HG03442 (cell line): Measurements from ENCODE around the gene NPAS3.

Source experiments
- ATAC-seq: cut with Tn5 transposase; IDR thresholded peaks from one replicate; pipeline ENCODE4 v1.9.1; 2021; ENCODE audit warnings: mild to moderate bottlenecking, moderate library complexity; ENCODE audit not compliant: unreplicated experiment

NPAS3 gene

DNA sequence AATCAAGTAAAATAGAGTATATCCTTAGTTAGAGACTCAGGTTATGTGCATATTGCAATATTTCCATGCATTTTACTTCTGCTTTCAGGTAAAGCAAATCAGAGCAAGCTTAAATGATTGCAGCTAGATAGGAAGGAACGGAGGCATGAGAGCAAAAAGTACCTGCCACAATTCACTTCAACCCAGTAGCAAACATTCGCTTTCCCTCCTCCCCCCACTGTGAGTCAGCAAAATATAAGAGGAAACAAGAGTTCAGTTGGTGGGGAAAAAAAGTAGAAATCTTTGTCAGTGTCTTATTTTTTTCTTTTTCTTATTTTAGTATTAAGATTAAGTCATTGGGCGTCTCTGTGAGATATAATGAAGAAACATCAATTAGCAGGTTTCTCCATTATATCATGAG is 475.4 kb downstream of the NPAS3 start:
- ATAC-seq: no peak

DNA sequence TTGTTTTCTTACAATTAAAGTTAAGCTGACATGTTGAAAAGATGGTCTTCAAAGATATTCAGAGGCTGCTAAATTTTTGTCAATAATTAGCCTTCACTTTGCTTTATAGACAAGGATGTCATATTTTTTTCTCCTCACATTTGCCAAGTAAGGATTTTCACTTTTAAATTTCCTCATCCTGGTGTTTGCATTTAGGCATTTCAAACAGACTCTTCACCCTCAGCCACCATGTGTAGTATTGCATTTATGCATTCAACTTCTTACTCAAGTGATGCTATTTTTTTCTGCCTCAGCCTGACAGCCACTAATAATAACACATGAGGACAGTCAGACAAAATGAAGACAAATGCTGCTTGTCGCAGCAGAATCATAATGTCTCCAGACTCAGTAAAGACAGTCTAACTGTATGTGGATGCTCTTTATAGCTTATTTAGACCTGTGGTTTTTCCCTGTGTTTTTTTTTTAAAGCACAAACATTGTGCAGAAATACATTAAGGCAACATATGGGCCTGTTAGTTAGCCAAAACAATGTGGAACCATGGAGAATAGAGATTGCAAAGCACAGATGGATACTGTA is 481.5 kb downstream of the NPAS3 start:
- no peak for ATAC-seq

DNA sequence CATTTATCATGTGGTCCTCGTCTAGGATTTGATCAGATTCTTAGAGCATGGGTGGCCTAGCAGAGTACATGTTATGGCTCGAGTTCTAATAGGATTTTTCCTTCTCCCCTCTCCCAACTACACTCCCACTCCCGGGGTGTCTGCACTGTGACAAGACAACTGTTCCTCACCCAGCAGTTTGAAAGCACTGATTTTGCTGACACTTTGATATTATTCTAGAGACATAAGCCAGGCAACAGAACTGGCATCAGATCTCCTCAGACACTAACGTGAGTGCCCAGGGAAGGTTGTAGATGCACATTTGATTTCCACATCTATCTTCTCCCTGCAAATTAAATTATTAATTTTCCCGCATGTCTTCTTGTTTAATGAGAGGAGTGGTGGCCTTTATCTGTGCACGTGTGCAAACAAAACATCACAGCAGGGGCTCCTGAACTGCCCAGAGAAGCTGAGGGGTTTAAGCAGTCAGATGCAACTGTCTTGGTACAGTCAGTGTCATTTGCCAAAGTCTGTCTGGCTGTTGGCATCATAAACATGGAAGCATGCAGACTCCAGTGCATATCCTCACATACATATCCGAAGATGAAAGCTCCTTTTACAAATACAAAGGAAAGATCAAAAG is 491.8 kb downstream of the NPAS3 start:
- ATAC-seq: no peak

DNA sequence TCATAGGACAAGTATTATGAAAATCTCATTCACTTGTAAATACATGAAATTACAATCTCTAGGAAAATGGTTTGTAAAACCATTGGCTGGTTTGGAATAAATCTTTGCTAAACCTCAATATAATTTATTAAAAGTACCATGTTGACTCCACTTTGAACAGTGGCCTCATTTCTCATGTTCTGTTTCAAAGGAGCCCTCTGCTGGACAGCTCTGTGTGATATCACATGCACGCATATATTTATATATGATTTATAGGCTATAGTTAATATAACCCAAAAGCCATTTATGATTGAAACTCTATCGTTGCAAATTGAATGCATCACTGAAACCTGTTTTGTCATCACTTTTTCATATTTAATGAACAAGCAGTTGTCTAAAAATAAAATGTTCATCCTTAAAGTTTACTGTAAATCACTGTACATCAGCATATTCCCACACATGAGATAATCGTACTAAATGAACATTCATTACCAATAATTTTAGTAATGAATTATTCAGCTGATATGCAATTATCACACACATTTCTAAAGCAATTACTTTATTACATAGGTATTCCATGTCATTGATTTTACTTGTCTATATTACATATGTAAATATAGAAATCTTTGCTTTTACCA is 493.8 kb downstream of the NPAS3 start:
- ATAC-seq: no peak

DNA sequence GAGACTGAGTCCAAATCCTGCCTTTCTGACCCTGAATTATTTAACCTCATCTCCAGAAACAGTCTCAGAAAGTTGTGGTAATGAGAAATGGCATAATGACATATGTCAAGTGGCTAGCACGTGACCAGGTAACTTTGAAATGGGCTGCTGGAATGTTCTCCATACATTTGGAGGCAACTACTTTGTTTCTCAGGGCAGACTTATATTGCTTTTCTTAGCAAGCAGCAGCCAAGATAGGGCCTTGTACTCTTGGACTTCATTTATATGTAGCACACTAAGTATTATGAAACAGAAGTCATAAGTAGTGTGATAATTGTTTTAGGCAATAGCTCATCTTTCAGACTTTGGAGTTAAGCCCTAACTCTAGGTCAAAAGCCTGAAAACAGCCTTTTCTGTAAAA is 494.7 kb downstream of the NPAS3 start:
- ATAC-seq: no peak

DNA sequence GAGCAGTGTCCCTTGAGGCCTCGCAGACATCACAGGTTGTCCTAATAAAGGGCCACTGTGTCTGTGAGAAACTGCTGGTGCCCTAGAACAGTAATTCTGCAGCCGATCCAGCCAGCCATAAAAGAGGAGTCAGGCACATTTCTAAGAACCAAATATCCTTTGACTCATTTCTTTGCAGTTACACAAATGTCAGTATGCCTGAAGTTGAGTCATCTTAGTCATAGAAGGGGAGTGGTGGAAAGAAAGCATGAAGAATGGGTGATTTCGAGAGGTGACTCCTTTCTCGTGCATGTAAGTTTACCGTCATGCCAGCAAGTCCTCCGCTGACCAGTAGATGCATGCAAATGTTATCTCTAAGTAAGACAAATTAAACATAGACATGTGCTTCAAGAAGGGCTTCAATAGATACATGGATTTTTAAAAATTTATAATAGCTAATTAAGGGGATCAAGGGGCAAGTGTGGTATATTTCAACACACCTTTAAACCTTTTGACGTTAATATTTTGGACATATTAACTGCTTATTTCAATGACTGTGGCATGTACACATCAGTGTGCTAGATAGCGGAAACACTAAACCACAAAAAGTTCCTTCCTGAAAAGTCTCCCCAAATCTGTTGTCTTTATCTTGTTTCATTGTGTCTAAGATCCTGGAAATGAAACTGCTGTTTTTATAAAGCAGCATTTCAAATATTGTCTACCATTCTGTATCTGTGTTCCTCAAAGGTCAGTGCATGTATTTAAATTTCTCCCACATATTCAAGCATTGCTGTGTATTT is 497.4 kb downstream of the NPAS3 start:
- no peak for ATAC-seq

DNA sequence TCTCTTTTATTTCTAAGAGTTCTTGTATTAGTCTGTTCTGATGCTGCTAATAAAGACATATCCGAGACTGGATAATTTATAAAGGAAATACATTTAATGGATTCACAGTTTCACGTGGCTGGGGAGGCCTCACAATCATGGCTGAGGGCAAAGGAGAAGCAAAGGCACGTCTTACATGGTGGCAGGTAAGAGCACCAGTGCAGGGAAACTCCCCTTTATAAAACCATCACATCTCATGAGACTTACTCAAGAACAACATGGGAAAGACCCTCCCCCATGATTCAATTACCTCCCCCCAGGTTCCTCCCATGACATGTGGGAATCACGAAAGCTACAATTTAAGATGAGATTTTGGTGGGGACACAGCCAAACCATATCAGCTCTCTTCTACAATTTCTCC is 503.0 kb downstream of the NPAS3 start:
- no peak for ATAC-seq

DNA sequence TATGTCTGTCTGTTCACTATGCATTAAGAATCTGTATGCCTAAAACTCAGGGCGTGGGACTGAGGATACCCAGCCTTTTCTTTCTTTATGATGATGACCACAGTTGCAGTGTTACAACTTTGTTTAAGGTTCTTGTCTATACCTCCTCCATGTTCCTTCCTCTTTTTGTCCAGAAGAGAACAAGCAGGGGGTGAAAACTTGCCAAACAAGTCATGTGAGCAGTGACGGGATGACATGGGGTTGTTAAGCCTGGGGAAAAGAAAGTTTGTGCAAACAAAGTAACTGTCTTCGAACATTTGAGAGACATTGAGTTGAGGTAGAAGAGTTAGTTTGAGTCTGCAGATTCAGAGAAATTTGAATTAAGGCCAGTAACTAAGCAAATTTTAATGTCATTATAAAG is 505.5 kb downstream of the NPAS3 start:
- ATAC-seq: no peak

DNA sequence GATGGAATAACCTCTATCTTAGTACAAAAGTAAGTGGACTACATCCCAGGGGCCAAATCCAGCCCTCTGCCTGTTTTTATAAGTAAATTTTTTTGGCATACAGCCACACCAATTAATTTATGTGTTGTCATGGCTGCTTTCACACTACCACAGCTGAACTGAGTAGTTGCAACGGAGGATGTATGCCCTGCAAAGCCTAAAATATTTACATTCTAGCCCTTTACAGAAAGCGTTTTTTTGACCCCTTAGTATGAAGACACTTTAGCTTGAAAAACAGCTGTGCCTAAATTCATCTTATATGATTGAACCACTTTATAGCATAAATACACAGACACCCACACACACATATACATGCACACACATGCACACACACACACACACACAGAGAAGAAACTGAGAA is 510.6 kb downstream of the NPAS3 start:
- ATAC-seq: no peak

DNA sequence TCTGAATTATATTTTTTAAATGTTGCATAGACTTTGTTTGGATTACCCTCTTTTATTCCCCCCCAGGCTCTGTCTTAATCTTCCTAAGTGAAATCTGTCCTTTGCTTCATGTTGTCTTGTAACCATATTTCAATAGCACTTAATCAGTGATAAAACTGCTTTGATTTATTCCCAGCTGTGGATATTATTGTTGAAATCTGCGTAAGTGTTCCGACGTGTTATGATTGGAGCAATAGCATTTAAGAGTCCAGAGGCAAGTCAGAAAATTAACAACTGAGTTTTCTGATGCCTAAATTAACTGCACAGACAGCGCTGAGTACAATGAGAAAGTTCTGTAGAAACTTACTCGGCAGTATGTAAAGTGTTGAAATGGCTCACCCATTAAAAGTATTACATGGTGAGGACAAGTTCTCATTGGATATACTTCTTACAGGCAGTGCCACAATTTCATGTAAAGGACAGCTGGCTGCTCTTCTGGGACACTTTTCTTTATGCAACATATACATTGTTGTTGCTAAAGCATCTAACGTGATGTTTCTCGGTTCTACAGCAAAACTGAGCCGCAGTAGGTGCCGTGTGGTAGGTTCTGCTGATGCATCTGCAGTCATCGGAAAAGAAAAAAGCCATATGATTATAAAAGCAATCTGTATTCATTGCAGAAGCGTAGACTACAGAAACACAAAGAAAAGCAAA is 511.2 kb downstream of the NPAS3 start:
- ATAC-seq: no peak

DNA sequence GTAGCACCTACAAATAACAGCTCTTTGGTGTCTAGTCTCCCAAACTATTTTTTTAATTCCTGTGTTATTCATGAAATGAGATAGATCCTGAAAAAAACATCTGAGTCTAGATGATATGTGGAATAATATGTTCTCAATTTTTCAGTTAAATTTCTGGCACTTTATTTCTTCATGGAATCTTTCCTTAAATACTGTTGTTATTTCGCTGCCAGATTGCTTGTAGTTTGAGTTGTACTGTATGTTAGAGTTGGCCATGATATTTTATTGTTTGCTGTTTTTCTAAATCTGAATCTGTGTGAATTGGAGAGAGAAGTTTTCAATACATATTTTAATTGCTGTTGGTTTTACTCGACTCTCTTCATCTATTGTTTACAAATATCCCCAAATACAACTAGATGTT is 511.7 kb downstream of the NPAS3 start:
- no peak for ATAC-seq

DNA sequence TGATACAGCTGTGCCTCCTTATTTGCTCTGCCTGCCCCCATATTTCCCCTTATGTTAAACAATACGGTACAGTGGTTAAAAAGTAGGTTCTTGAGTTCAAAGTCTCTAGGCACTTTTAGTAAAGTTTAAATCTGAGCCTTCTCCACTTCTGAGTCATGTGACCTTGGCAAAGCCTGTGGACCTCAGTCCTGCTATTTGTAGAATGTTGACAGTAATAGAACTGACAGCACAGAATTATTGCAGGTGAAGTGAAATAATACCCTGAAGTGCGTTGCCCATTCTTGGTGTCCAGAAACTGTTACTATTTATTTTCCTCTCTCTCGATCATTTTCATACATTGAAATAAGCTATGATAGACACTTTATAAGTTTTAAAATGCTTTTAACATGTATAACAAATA is 512.5 kb downstream of the NPAS3 start:
- ATAC-seq: no peak

DNA sequence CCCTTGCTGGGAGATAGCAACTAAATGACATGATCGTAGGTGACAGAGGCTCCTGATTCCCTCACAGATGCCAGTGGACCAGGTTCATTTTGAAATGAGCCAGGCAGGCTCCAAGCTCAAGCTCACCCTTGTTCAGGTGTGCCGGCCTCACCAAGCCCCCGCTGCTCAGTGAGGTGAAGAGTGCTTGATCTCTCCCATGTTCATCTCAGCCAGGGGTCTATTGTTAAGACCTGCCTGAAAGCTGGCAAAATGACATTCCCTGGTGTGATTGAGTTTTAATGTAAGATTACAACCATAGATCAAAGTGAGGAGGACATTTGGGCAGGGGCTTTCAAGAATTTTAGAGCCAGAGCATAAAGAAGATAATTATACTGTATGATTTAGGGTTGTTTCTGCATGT is 514.3 kb downstream of the NPAS3 start:
- ATAC-seq: no peak

DNA sequence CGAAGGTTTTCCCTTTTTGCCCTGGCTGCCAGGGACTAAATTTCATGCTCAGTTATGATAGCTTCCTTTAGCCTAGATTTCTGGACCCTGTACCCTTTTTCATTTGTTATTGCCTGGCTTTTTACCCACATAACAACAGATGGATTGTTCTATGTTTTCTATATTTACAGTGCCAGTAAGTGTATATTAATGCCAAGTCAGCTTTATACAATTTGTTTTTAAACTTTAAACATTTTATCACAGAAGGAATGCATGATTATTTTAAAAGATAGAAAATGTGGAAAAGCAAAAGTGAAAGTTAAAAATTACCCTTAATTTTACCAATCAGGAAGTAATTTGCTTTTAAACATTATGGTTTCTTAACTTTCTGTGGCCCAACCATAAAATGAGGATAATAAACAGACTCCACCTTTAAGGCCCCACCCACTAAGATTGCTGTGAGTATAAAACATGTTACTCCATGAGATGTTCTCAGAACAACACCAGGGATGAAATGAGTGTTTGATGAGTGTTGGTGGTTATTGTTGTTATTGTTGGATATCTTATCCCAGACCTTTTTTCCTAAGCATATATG is 515.4 kb downstream of the NPAS3 start:
- ATAC-seq: no peak

DNA sequence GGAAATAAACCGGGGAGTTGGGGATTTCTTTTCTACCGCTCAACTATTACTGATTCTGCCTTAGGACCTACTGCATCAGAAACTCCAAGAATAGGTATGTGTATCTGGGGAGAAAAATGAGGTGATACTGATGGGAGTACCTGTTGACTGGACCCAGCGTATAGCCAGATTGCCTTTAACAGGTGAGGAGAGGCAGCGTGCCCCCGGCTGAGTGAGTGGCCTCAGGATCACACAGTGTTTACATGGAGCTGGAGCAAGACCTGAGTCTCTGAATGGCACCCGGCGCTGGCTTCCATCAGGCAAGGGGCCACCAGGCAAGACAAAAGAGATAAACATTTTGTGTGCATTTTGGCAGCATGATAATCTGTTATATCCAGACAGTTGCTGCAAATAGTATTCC is 516.0 kb downstream of the NPAS3 start:
- ATAC-seq: no peak

DNA sequence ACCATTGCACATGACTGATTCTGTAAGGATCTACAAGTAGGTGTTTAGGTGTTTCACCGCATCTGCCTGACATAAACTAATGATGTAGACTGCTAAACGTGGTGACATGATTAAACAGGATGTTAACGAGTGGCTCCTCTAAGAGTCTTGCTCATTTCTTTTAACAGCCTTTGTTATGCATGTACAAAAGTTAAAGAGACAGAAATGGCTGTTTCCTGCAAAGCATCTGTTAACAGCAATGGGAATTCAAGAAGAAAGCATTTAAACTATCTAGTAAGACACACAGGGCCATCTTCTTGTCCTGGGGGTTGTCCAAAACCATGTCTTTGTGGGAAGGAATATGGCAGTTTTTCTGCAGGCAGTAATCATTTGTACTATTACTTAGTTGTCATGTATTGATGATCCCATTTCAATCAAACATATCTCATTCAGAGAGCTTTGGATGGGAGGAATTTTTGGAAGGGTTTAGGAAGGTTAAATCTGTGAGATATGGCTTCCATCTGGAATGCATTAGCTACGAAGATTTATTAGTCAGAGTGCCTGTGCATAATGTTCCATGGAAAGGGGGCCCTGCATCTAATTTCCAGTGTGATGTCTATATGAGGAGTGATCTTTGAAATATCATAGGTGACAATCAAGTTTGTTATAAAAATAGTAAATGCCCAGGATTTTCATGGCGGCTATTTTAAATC is 517.1 kb downstream of the NPAS3 start:
- ATAC-seq: no peak

DNA sequence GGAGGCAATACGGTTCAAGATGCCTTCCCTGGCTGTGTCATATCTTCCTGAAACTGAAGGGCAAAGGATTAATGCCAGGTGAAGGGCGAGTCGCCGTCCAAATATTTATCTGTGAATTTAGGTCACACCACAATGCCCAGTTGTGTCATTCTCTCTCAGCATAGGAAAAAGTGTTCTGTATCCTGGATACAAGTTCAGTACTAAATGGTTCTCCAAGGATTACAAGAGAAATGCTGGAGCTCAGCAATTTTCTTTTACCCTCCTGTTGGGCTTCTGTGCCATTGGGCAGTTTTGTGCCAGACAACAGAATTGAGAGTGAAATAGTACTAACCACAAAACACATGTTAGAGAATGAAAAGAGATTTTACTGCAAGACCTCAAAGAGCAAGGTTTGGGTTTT is 518.3 kb downstream of the NPAS3 start:
- ATAC-seq: no peak

DNA sequence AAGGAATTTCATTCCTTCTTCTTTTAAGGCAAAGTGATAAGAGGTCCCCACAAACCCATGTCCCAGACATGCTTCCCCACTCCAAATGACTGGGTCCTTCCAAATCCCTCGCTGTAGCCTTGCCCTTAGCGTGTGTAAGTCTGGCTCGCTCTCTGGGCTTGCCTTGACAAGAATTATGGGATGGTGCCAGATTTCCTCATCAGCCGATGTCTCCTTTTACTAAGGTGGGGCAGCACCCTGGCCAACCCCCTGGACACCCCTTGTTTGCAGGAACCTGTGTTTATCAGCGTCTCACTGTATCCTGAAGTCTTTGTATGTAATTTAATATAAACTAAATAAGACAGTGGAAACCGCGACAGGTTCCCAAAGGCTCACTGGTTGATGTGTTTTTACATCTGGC is 518.9 kb downstream of the NPAS3 start:
- ATAC-seq: no peak

DNA sequence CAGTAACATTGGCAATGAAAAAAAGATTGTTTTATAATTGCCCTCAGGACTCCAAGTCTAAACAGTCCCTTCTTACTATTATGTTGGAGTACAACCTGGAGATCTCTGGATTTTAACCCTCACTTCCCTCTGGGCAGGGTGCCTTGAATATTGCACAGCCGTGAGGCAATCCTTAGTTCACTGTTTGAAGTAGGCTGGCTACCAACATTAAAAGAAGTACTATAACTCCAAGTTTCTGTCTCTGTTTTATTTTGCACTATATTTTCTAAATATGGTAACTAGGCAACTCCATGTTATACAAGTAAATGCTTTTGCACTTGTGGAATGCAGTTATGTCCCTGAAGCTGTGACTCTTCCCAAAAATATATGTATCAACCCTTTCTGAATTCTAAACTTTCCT is 521.5 kb downstream of the NPAS3 start:
- no peak for ATAC-seq

DNA sequence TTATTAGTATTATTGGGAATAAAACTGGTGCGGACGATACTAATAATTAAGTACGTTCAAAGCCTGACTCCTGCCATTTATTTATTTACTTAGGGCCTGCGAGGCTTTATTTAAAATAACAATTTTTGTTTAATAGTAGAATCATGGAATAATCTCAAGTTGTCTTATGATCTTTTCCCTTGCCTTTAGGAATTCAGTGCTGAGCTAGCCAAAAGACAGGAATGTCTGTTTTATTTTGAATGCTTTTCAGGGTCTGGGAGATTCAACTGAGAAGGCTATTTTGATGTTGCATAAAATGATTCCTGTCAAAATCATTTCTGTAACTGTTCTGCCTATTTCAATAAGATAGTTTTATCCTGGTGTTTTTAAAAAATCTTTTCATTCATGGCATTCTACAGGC is 522.4 kb downstream of the NPAS3 start:
- no peak for ATAC-seq

DNA sequence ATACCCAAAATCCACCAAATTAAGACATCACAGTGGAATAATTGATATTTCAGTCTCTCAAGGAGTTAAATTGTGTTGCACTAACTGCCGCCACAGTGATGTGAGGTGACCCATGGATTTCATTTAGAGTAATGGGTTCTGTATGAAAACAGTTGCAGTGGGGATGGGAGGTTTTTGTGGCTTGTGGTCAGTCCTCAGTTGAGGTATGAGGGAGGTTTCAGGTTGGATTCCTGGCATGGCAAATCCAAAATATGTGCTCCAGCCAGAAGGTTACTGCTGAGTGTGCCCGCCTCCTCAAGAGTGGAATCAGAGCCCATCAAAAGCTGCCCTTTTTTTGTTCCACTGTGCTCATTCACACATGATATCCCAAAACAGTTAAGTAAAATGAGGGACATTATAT is 525.1 kb downstream of the NPAS3 start:
- ATAC-seq: no peak
